Sigmoid colon (tissue), 4 donors: ENCODE measurements around the gene CPSF4L.

Experiments used
- POLR2AphosphoS5 ChIP-seq, 4 donors: sonication (generic); formaldehyde crosslinking; IDR thresholded peaks; one replicate each; pipeline ENCODE4 v1.6.1; 2017; ENCODE audit warnings: antibody characterized with exemption in 4 of 4
- TF ChIP-seq, protein P1 (sequence below), 4 experiments: fragments of 450-650 bp in 3 of 4; fragments of 200-600 bp in 1 of 4; IDR thresholded peaks; one replicate each; pipeline ENCODE4 v1.5.1; 2016 to 2019; ENCODE audit warnings: antibody characterized with exemption in 4 of 4, mild to moderate bottlenecking in 3 of 4, moderate library complexity in 2 of 4

DNA sequence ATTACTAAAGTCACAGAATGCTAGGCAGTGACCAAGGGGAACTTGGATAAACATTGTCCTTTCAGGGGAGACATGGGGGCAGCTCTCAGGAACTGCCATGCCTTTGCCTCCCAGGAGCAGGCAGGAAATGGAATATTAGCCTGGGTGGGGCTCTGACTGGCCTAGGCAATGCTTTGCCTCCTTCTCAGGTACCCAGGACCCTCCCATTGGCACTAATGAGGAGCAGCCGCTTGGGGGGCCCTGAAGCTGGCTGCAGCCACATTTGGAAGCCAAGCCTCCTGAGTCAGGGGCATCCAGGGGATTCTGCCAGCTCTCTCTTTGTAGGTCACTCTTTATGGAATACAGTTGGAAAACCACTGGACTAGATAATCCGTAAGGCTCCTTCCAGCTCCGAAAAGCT, 5.5 kb downstream of the CPSF4L start:
- TF ChIP-seq, protein P1, sequence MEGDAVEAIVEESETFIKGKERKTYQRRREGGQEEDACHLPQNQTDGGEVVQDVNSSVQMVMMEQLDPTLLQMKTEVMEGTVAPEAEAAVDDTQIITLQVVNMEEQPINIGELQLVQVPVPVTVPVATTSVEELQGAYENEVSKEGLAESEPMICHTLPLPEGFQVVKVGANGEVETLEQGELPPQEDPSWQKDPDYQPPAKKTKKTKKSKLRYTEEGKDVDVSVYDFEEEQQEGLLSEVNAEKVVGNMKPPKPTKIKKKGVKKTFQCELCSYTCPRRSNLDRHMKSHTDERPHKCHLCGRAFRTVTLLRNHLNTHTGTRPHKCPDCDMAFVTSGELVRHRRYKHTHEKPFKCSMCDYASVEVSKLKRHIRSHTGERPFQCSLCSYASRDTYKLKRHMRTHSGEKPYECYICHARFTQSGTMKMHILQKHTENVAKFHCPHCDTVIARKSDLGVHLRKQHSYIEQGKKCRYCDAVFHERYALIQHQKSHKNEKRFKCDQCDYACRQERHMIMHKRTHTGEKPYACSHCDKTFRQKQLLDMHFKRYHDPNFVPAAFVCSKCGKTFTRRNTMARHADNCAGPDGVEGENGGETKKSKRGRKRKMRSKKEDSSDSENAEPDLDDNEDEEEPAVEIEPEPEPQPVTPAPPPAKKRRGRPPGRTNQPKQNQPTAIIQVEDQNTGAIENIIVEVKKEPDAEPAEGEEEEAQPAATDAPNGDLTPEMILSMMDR (IDR thresholded peaks at IDR 0.05) = no peak
- no peak for TF ChIP-seq POLR2AphosphoS5 (IDR thresholded peaks at IDR 0.05)
